ENCODE data around the gene MAGEL2. TPM values are rescaled to one million over a fixed set of nuclear protein-coding genes. Genes with fewer than 3 reads are reported as not detected.

The MAGEL2 gene
- total and polyA plus RNA-seq, 2 experiments from 2014 or later, result 4.8 to 10.1 TPM

- Histone ChIP-seq H4K20me1 (replicated peaks; ENCODE audit: insufficient read depth) (no peaks in the 10 kb centered on the region), H3K79me2 (replicated peaks; ENCODE audit: insufficient read depth) (no peaks in the 10 kb centered on the region), H3K4me2 (no peak overlapping the region), H3K9me2 (ENCODE audit: insufficient read depth) (no peaks in the 10 kb centered on the region), H3K27ac (ENCODE audit: low read depth) (no peak overlapping the region), H3K4me1 (ENCODE audit: insufficient read depth) (no peaks in the 10 kb centered on the region), H3K27me3 (ENCODE audit: insufficient read depth) (no peaks in the 10 kb centered on the region), H3K36me3 (ENCODE audit: insufficient read depth) (no peaks in the 10 kb centered on the region), H3K4me3 (no peak overlapping the region), H3F3A (replicated peaks; ENCODE audit: low read depth) (no peaks in the 10 kb centered on the region), H2AFZ (no peak overlapping the region)
- Mint-ChIP-seq H3K9me3 (peaks cover 22% of the 10 kb centered on the region), H3K36me3 (ENCODE audit: low read depth) (peaks cover 4% of the 10 kb centered on the region; the same call in 1 of the 3 replicates), H3K4me1 (no peaks in the 10 kb centered on the region), H3K4me3 (no peak overlapping the region), H3K27me3 (ENCODE audit: insufficient read depth, low read depth, poor library complexity) (no peaks in the 10 kb centered on the region), H3K27ac (no peak overlapping the region)
- no peak for ATAC-seq
- DNase-seq (ENCODE audit: low spot score), result no peak
- TF ChIP-seq EZH2 (IDR thresholded peaks at IDR 0.05; ENCODE audit: low read depth, unreplicated experiment) (no peak), NANOG (IDR thresholded peaks at IDR 0.05; ENCODE audit: borderline replicate concordance) (no peak), ZNF331 (CRISPR knock-in tag; IDR thresholded peaks at IDR 0.05; ENCODE audit: low read depth) (no peak), POLR2AphosphoS5 (IDR thresholded peaks at IDR 0.05; ENCODE audit: low read depth) (no peak), ZNF462 (CRISPR knock-in tag; IDR thresholded peaks at IDR 0.05) (no peak), ZNF114 (CRISPR knock-in tag; IDR thresholded peaks at IDR 0.05) (no peak), EZH2phosphoT487 (IDR thresholded peaks at IDR 0.05; ENCODE audit: unreplicated experiment) (no peak), CREB1 (CRISPR knock-in tag; IDR thresholded peaks at IDR 0.05; ENCODE audit: low read depth) (no peak), JUNB (IDR thresholded peaks at IDR 0.05; ENCODE audit: unreplicated experiment) (no peak), STAT1 (IDR thresholded peaks at IDR 0.05; ENCODE audit: unreplicated experiment) (no peak)
- TF ChIP-seq, protein P1, sequence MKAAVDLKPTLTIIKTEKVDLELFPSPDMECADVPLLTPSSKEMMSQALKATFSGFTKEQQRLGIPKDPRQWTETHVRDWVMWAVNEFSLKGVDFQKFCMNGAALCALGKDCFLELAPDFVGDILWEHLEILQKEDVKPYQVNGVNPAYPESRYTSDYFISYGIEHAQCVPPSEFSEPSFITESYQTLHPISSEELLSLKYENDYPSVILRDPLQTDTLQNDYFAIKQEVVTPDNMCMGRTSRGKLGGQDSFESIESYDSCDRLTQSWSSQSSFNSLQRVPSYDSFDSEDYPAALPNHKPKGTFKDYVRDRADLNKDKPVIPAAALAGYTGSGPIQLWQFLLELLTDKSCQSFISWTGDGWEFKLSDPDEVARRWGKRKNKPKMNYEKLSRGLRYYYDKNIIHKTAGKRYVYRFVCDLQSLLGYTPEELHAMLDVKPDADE (IDR thresholded peaks at IDR 0.05), result no peak
- TF ChIP-seq, protein P2, sequence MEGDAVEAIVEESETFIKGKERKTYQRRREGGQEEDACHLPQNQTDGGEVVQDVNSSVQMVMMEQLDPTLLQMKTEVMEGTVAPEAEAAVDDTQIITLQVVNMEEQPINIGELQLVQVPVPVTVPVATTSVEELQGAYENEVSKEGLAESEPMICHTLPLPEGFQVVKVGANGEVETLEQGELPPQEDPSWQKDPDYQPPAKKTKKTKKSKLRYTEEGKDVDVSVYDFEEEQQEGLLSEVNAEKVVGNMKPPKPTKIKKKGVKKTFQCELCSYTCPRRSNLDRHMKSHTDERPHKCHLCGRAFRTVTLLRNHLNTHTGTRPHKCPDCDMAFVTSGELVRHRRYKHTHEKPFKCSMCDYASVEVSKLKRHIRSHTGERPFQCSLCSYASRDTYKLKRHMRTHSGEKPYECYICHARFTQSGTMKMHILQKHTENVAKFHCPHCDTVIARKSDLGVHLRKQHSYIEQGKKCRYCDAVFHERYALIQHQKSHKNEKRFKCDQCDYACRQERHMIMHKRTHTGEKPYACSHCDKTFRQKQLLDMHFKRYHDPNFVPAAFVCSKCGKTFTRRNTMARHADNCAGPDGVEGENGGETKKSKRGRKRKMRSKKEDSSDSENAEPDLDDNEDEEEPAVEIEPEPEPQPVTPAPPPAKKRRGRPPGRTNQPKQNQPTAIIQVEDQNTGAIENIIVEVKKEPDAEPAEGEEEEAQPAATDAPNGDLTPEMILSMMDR (conservative IDR thresholded peaks at IDR 0.05; ENCODE audit: low read depth in 2 of 2), result no peak
- TF ChIP-seq, protein P3, sequence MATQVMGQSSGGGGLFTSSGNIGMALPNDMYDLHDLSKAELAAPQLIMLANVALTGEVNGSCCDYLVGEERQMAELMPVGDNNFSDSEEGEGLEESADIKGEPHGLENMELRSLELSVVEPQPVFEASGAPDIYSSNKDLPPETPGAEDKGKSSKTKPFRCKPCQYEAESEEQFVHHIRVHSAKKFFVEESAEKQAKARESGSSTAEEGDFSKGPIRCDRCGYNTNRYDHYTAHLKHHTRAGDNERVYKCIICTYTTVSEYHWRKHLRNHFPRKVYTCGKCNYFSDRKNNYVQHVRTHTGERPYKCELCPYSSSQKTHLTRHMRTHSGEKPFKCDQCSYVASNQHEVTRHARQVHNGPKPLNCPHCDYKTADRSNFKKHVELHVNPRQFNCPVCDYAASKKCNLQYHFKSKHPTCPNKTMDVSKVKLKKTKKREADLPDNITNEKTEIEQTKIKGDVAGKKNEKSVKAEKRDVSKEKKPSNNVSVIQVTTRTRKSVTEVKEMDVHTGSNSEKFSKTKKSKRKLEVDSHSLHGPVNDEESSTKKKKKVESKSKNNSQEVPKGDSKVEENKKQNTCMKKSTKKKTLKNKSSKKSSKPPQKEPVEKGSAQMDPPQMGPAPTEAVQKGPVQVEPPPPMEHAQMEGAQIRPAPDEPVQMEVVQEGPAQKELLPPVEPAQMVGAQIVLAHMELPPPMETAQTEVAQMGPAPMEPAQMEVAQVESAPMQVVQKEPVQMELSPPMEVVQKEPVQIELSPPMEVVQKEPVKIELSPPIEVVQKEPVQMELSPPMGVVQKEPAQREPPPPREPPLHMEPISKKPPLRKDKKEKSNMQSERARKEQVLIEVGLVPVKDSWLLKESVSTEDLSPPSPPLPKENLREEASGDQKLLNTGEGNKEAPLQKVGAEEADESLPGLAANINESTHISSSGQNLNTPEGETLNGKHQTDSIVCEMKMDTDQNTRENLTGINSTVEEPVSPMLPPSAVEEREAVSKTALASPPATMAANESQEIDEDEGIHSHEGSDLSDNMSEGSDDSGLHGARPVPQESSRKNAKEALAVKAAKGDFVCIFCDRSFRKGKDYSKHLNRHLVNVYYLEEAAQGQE (IDR thresholded peaks at IDR 0.05; ENCODE audit: unreplicated experiment), result no peak
Observed at GRCh38 chr15:23670970-23671369, 23.3 kb upstream of the MAGEL2 start.
